PC-3 (cell line): Measurements from ENCODE around the gene LAIR2. TPM values are rescaled to one million over a fixed set of nuclear protein-coding genes. Genes with fewer than 3 reads are reported as not detected.

Source experiments
- ATAC-seq: fragments of 200-7000 bp; cut with Tn5 transposase; 2 replicates; pipeline ENCODE4 v1.9.1; 2020; ENCODE audit warnings: mild to moderate bottlenecking, moderate library complexity
- BruUV-seq: library from RNA; stranded (reverse); fragments of 400-500 nt; replicated peaks from 2 replicates; lab custom pipeline; 2021; lab: Mats Ljungman, UMichigan
- CTCF ChIA-PET: fragments of 300-600 bp; sonication (Branson Sonifier 250); formaldehyde crosslinking; loops from one replicate; lab custom pipeline; 2022; ENCODE audit warnings: antibody characterized with exemption; lab: Charles Lee
- POLR2A ChIA-PET: fragments of 300-600 bp; sonication (Branson Sonifier 250); formaldehyde crosslinking; loops from one replicate; lab custom pipeline; 2022; ENCODE audit warnings: antibody characterized with exemption; ENCODE audit not compliant: unreplicated experiment; lab: Charles Lee
- DNase-seq: peaks from one replicate; pipeline ENCODE4 v3.0.0-alpha.2; 2015
- H2AFZ ChIP-seq: fragments of 300-600 bp; sonication (generic); 2 replicates; pipeline ENCODE4 v1.6.0; 2016; ENCODE audit warnings: antibody characterized with exemption, low read length
- H3F3A ChIP-seq: fragments of 300-600 bp; sonication (generic); one replicate; pipeline ENCODE4 v1.6.0; 2017; ENCODE audit warnings: antibody characterized with exemption, low read length, control low read depth, mild to moderate bottlenecking; ENCODE audit not compliant: unreplicated experiment
- H3K27ac ChIP-seq: fragments of 300-600 bp; sonication (generic); 2 replicates; pipeline ENCODE4 v1.5.1; 2016; ENCODE audit warnings: mild to moderate bottlenecking, low read length
- H3K27me3 ChIP-seq: fragments of 300-600 bp; sonication (generic); 2 replicates; pipeline ENCODE4 v1.6.1; 2016; ENCODE audit warnings: low read length, mixed read lengths
- H3K36me3 ChIP-seq: fragments of 300-600 bp; sonication (generic); 2 replicates; pipeline ENCODE4 v1.6.1; 2016; ENCODE audit warnings: low read depth, mixed run types, low read length, mixed read lengths
- H3K4me1 ChIP-seq: fragments of 300-600 bp; sonication (generic); 2 replicates; pipeline ENCODE4 v1.5.1; 2016; ENCODE audit warnings: low read length; ENCODE audit not compliant: insufficient read depth
- H3K4me2 ChIP-seq: fragments of 300-600 bp; sonication (generic); 2 replicates; pipeline ENCODE4 v1.6.0; 2016; ENCODE audit warnings: low read length
- H3K4me3 ChIP-seq: fragments of 300-600 bp; sonication (generic); 2 replicates; pipeline ENCODE4 v1.5.1; 2016; ENCODE audit warnings: mild to moderate bottlenecking, low read length, mixed read lengths
- H3K79me2 ChIP-seq: fragments of 300-600 bp; sonication (generic); 2 replicates; pipeline ENCODE4 v1.6.1; 2017; ENCODE audit warnings: low read length, mixed read lengths
- H3K9ac ChIP-seq: fragments of 300-600 bp; sonication (generic); 2 replicates; pipeline ENCODE4 v1.6.0; 2016; ENCODE audit warnings: mild to moderate bottlenecking, low read length
- H3K9me2 ChIP-seq: fragments of 300-600 bp; sonication (generic); replicated peaks from 2 replicates; pipeline ENCODE4 v1.6.1; 2016; ENCODE audit warnings: mixed run types, low read length, mixed read lengths
- H3K9me3 ChIP-seq: fragments of 300-600 bp; sonication (generic); 2 replicates; pipeline ENCODE4 v1.6.1; 2016; ENCODE audit warnings: low read length, mixed read lengths
- H4K20me1 ChIP-seq: fragments of 300-600 bp; sonication (generic); 2 replicates; pipeline ENCODE4 v1.6.1; 2016; ENCODE audit warnings: low read length, mixed read lengths
- CTCF ChIP-seq: fragments of 300-600 bp; sonication (generic); conservative IDR thresholded peaks from 2 replicates; pipeline ENCODE4 v1.5.1; 2017; ENCODE audit warnings: antibody characterized with exemption, low read depth, mild to moderate bottlenecking, low read length
- EZH2 ChIP-seq: fragments of 300-600 bp; sonication (generic); IDR thresholded peaks from one replicate; pipeline ENCODE4 v1.6.1; 2017; ENCODE audit warnings: antibody characterized with exemption, mild to moderate bottlenecking, low read length; ENCODE audit not compliant: unreplicated experiment
- EZH2phosphoT487 ChIP-seq: fragments of 300-600 bp; sonication (generic); IDR thresholded peaks from 2 replicates; pipeline ENCODE4 v1.6.1; 2018; ENCODE audit warnings: mild to moderate bottlenecking, antibody characterized with exemption, low read length, borderline replicate concordance
- intact Hi-C: fragments of 100-400 bp; cut with micrococcal nuclease; formaldehyde crosslinking; loops from 2 replicates; pipeline ENCODE4 v1.9.0; 2023
- total RNA-seq: library from RNA; depleted of rRNA; stranded (reverse); fragments of >200 nt; gene quantifications from 2 replicates; pipeline ENCODE4 v1.2.3, GENCODE V29; 2014

Gene LAIR2
- total RNA-seq, 1 experiment from 2014 or later: not detected

GRCh38 chr19:54535601-54536000, 33.0 kb downstream of the LAIR2 start:
- Histone ChIP-seq H3K9me3 (no peaks in the 10 kb centered on the region), H2AFZ (no peak overlapping the region), H3K27ac (no peak overlapping the region), H3K27me3 (peaks cover 90% of the 10 kb centered on the region), H3K4me1 (no peaks in the 10 kb centered on the region), H3K9ac (no peak overlapping the region), H3K4me3 (no peak overlapping the region), H3K4me2 (no peak overlapping the region), H4K20me1 (no peaks in the 10 kb centered on the region), H3K9me2 (no peaks in the 10 kb centered on the region), H3K79me2 (no peaks in the 10 kb centered on the region), H3F3A (no peaks in the 10 kb centered on the region), H3K36me3 (no peaks in the 10 kb centered on the region)
- ATAC-seq: no peak
- POLR2A ChIA-PET: no interaction called here
- CTCF ChIA-PET: no interaction called here
- no peak for TF ChIP-seq CTCF
- TF ChIP-seq EZH2phosphoT487: no peak
- TF ChIP-seq EZH2: no peak
- DNase-seq: no peak
- intact Hi-C loops: no loop called here
- BruUV-seq: no TSS peak

GRCh38 chr19:54536956-54537355, 34.3 kb downstream of the LAIR2 start:
- Histone ChIP-seq H3K79me2 (no peaks in the 10 kb centered on the region), H3K4me1 (no peaks in the 10 kb centered on the region), H3F3A (no peaks in the 10 kb centered on the region), H2AFZ (no peak overlapping the region), H3K27ac (no peak overlapping the region), H4K20me1 (no peaks in the 10 kb centered on the region), H3K36me3 (no peaks in the 10 kb centered on the region), H3K4me2 (no peak overlapping the region), H3K9ac (no peak overlapping the region), H3K27me3 (peaks cover 89% of the 10 kb centered on the region), H3K4me3 (no peak overlapping the region), H3K9me3 (no peaks in the 10 kb centered on the region), H3K9me2 (no peaks in the 10 kb centered on the region)
- ATAC-seq (no peak), DNase-seq (no peak)
- intact Hi-C loops: no loop called here
- CTCF ChIA-PET: no interaction called here
- TF ChIP-seq EZH2phosphoT487 (no peak), EZH2 (no peak), CTCF (no peak)
- POLR2A ChIA-PET: no interaction called here
- no TSS peak for BruUV-seq

GRCh38 chr19:54541712-54542111, 39.1 kb downstream of the LAIR2 start:
- ATAC-seq: no peak
- Histone ChIP-seq H3K27me3 (peaks cover 77% of the 10 kb centered on the region), H3K4me1 (no peaks in the 10 kb centered on the region), H4K20me1 (no peaks in the 10 kb centered on the region), H3K36me3 (no peaks in the 10 kb centered on the region), H3F3A (no peaks in the 10 kb centered on the region), H3K9me2 (no peaks in the 10 kb centered on the region), H3K4me3 (no peak overlapping the region), H3K79me2 (no peaks in the 10 kb centered on the region), H3K27ac (no peak overlapping the region), H3K9me3 (no peaks in the 10 kb centered on the region), H2AFZ (no peak overlapping the region), H3K9ac (no peak overlapping the region), H3K4me2 (no peak overlapping the region)
- DNase-seq: no peak
- intact Hi-C loops: no loop called here
- ChIA-PET CTCF (no interaction called here), POLR2A (no interaction called here)
- BruUV-seq: no TSS peak
- TF ChIP-seq EZH2phosphoT487: no peak
- no peak for TF ChIP-seq EZH2
- no peak for TF ChIP-seq CTCF
